Stimulated activated CD8-positive, alpha-beta memory T cell treated with anti-CD3 and anti-CD28 coated beads, Interleukin-15, amount 100 ng/mL, for 24 hours (primary cell): ENCODE data around the gene SP100.
"Not testable (repeated sequence)": the region's sequence is repeated elsewhere in the genome, so short reads cannot be mapped to it uniquely, and the experiment has no call there.

ENCODE experiments used
- DNase-seq: peaks from one replicate; pipeline ENCODE4 v3.0.0-alpha.2; 2020; ENCODE audit warnings: low read depth

The SP100 gene

DNA sequence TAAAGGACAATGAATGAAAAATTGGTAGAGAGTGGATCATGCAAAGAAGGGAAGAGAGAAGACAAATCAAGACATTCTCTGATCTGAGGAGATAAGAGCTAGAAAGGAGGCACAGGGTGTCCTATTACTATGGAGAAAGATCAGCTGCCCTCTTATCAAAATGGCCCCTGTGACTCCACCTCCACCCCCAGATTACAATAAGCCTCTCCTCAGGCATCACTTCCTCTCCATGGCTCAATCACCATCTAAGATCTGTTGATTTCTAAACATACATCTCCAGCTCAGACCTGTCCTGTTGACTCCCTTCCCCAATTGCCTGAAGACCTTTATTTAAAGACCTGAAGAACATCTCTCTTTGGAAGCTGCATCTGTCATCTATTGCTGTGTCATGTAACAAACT, 43.2 kb downstream of the SP100 start:
- no peak for DNase-seq

DNA sequence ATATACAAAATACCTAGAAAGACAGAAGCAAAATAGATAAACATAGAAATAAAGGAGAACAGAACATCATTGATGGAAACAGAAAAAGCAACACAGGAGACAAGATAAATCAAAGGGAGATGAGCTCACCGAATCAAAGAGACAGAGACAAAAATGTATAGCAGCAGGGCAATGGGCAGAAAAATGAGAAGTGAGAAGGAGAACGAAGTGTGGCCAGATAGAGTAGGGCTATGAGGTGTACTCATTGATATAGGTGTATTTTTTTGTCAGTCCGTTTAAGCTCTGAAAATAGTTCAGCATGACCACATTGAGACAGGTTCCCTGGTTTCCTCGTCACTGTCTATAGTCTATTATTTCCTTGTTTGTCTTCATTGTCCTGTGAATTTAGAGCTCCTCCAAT, 55.1 kb downstream of the SP100 start:
- DNase-seq: no peak

GRCh38 chr2:230472621-230473018, 56.6 kb downstream of the SP100 start:
- DNase-seq: no peak

DNA sequence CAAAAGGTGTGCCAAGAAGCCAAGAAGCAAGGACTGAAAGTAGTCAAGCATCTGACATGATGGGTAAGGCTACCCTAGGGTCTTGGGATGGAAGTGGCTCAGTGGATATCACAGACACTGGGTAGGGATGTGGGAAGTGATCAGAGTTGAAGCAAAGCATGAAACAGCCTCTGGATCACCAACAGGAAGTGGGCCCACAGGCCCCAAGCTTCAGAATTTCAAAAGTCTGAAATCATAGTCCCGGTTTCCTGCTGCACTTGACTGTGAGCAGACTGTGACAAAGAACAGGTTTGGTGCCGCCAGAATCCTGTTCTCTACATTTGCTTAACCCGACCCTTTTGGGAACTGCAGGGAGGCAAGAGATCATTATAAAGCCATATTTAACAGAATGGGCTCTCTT, 57.4 kb downstream of the SP100 start:
- DNase-seq: no peak

DNA sequence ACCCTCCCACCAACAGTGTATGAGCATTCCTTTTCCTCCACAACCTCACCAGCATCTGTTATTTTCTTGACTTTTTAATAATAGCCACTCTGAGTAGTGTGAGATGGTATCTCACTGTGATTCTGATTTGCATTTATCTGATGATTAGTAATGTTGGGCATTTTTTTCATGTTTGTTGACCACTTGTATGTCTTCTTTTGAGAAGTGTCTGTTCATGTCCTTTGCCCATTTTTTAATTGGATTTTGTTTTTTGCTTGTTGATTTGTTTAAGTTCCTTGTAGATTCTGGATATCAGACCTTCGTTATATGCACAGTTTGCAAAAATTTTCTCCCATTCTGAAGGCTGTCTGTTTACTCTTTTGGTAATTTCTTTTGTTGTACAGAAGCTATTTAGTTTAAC, 59.1 kb downstream of the SP100 start:
- no peak for DNase-seq

- no peak for DNase-seq
Observed at GRCh38 chr2:230485801-230486341, 69.9 kb downstream of the SP100 start.

DNA sequence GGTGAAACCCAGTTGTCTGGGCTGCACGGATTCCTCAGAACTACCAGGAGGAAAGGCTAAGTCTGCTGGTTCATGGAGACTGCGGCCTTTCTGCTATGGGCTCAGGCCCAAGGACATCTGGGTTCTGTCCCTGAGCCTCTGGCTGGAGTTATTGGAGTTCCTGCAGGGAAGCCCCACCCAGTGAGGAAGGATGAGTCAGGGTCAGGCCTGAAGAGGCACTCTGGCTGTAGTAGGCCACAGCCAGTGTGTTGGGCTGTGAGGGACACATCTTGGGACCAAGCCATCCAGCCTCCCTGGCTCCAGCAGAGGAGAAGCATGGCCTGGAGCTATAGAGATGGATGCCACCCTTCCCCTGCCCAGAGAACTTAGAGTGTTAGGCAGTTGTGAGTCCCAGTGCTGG, 75.2 kb downstream of the SP100 start:
- not testable (repeated sequence) for DNase-seq

GRCh38 chr2:230492107-230492506, 76.1 kb downstream of the SP100 start:
- DNase-seq: no peak

DNA sequence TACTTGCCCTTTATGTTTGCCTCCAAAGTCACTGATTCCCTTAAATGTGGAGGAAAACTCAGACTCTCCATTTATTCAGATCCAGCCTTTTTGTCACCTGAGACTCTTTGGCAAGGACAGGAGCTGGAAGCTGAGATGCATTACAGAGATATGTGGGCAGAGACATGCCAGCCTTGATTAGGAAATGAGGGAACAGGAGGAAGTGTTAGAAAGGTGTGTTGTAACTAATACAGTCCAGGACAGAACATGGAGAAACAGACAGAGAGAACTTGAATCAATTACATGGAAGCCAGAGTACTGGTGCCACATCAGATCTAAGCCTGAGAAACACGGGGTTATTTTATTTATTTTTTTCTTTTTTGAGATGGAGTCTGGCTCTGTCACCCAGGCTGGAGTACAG, 79.0 kb downstream of the SP100 start:
- DNase-seq: no peak

- no peak for DNase-seq
Observed at GRCh38 chr2:230496891-230497290, 80.9 kb downstream of the SP100 start.

- DNase-seq: no peak
Observed at GRCh38 chr2:230498506-230499107, 82.6 kb downstream of the SP100 start.

DNA sequence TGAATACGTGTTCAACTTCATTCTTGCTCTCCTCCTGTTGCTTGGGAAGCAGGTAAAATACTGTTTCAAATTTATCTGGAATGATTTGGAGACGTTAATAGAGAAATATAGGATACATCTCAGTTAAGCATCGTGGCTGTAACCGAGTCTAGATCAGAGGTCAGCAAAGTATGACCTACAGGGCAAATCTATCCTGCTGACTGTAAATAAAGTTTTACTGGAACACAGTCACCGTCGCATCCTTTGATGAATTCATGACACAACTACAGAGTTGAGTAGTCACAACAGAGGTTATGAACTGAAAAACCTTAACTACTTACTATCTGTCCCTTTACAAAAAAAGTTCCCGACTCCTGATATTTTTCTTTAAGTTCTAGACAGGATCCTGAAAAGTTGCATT, 86.6 kb downstream of the SP100 start:
- DNase-seq: no peak

DNA sequence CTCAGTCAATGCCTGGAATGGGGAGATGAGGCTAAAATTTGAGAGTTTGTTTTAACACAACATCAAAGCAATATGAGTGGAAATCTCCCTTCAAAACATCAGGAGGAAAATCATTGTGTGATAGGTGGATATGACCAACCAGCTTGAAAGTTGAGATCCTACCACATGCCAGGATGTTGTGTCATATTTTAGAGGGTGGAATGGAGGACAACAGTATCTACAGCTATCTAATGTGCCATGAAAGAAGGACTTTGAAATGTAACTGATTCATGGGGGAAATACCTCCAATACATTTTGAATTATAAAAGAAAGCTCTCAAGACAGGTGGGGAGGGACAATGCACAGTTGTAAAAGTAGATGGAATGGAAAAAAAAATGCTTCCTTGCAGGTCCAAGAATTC, 87.8 kb downstream of the SP100 start:
- DNase-seq: no peak

- no peak for DNase-seq
Observed at GRCh38 chr2:230505162-230505561, 89.2 kb downstream of the SP100 start.

DNA sequence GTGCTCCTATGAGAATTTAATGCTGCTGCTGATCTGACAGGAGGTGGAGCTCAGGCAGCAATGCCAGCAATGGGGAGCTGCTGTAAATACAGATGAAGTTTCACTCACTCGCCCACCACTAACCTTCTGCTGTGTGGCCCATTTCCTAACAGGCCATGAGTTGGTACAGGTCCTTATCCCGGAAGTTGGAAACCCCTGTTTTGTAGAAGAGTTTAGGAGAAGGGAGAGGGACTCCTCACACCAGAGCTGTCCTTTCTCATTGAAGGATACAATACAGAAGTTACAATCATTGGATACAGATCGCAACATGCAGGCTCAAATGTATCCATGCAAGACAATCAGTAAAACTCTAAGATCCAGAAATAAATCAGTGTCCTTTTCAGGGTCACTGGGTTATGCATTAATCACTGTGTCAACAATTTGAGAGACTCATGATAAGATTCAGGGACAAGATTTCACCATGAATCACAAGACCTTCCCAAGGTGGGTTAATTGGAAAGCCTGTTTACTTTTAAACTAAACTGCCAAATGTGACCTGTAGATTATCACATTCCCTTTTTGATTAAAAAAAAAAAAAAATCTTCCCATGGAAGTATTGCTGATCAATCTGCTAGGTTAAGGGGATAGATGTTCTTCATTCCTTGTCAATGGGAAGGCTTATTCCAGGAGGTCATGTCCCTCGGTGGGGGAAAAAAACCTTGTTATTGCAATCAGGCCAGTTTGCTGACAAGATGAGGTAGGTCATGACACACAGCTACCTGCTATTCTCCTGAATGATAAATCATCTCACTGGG, 97.2 kb downstream of the SP100 start:
- no peak for DNase-seq

- DNase-seq: no peak
Observed at GRCh38 chr2:230520061-230520874, 104.3 kb downstream of the SP100 start.

DNA sequence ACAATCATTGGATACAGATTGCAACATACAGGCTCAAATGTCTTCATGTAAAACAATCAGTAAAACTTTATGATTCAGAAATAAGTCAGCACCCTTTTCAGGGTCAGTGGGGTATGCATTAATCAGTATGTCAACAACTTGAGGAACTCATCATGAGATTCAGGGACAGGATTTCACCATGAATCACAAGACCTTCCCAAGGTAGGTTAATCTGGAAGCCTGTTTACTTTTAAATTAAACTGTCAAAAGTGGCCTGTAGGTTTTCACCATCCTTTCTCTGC, 104.8 kb downstream of the SP100 start:
- no peak for DNase-seq

DNA sequence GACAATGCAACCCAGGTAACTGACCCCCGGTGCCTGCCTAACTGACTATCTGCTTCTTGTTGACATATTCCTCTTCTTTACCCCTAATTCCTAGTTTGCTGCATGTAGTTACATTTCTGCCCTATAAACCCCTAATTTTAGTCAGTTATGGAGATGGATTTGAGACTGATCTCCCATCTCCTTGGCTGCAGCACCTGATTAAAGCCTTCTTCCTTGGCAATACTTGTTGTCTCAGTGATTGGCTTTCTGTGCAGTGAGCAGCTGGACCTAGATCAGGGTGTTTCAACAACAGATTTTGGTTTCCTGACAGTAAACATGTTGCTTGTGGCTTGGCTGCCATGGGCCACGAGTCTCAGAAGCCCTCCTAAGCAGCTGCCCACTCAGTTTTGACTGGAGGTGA, 105.4 kb downstream of the SP100 start:
- no peak for DNase-seq

GRCh38 chr2:230525682-230526081, 109.7 kb downstream of the SP100 start:
- no peak for DNase-seq

DNA sequence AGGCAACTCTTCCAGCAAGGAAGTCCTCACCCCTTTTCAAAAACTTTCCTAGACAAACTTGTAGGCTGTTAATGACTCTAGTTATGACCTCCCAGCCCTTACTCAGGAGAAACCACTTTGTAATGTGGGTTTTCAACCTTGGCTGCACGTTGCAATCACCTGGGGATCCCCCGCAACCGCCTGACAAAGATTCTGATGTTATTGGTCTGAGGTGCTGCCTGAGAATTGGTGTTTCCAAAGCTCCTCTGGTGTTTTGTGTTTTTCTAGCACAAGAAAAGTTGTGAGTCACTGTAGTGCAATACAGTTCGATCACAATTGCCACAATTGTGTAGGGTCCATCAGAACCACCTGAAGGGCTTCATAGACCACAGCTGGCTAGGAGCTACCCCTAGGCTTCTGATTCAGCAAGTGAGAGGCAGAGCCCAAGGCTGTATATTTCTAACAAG, 121.6 kb downstream of the SP100 start:
- DNase-seq: no peak

- DNase-seq: no peak
Observed at GRCh38 chr2:230540332-230540731, 124.3 kb downstream of the SP100 start.

GRCh38 chr2:230541934-230542380, 126.0 kb downstream of the SP100 start:
- no peak for DNase-seq

DNA sequence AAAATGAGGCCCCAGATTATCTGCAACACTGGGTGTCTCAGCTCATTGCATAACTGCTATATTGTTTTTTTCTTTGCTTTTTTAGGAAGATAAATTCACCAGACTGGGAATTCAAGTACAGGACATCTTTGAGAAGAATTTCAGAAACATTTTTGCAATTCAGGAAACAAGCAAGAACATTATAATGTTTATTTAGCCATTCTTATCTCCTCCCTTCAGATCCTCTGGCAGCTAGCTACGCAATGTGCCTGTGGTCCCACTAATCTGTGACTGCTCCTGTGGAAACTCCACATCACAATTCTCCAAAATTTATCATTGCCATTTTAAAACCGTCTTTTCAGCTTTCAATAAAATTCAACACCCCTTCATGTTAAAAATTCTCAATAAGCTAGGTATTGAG, 126.8 kb downstream of the SP100 start:
- no peak for DNase-seq
